ENCODE measurements around the gene ITIH1.

Gene ITIH1

DNA sequence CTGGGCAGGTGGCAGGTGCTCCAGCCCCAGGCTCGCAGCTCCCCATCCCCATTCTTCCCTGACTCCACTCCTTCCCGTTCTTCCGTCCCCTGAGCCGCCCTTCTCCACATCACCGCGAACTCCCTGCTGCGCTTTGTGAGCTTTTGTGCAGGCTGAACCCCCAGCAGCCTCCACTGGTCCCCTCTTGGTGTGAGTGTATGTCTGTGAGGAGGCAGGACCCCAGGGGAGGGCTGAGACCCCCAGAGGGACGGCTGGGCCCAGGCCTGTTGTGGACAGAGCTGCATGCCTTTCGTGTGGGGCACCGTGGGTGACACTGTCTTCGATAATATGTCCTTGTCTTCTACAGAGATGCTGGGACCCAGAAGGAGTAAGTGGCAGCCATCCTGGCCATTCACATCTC, 9.8 kb downstream of the ITIH1 start:
- no peak for DNase-seq (ENCODE audit: low read depth)
- TF ChIP-seq, protein P1, sequence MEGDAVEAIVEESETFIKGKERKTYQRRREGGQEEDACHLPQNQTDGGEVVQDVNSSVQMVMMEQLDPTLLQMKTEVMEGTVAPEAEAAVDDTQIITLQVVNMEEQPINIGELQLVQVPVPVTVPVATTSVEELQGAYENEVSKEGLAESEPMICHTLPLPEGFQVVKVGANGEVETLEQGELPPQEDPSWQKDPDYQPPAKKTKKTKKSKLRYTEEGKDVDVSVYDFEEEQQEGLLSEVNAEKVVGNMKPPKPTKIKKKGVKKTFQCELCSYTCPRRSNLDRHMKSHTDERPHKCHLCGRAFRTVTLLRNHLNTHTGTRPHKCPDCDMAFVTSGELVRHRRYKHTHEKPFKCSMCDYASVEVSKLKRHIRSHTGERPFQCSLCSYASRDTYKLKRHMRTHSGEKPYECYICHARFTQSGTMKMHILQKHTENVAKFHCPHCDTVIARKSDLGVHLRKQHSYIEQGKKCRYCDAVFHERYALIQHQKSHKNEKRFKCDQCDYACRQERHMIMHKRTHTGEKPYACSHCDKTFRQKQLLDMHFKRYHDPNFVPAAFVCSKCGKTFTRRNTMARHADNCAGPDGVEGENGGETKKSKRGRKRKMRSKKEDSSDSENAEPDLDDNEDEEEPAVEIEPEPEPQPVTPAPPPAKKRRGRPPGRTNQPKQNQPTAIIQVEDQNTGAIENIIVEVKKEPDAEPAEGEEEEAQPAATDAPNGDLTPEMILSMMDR (conservative IDR thresholded peaks at IDR 0.05; ENCODE audit: low read depth, low read length) = no peak
- no peak overlapping the region for H3K4me3 ChIP-seq (ENCODE audit: low read depth, low read length)

DNA sequence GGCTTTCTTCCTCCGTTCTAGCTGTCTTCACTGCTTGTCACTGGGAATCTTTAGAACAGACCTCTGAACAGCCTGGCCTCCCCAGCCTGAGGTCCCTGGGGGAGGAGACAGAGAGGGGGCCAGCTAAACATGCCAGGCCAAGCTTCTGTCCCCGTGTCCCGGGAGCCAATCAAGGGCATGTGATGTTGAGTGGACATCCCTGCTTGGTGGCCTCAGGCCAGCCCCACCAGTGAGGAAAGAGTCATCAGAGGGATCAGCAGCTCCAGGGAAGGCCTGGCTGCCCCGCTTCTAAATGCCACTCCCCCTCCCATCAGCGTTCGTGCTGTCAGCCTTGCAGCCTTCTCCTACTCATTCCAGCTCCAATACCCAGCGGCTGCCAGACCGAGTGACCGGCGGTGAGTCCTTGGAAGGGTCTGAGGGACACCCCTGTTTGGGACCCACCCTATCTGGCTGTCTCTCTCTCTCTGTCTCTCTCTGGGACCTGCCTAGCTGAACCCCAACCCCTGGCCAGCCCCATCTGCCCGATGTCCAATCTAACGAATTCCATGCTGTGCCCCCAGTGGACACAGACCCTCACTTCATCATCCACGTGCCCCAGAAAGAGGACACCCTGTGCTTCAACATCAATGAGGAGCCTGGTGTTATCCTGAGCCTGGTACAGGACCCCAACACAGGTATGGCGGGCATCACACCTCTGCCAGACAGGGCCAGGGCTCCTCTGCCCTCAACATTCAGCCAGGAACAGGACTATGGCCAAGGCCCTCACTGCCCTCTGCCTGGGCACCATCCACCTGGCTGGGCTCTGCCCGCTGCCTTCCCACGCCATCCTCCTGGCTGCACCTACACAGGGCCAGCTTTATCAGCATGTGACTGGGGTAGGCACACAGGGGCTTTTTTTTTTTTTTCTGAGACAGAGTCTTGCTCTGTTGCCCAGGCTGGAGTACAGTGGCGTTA, 10.6 kb downstream of the ITIH1 start:
- DNase-seq (ENCODE audit: low read depth) = no peak
- no peak overlapping the region for H3K4me3 ChIP-seq (ENCODE audit: low read depth, low read length)
- TF ChIP-seq, protein P1 (conservative IDR thresholded peaks at IDR 0.05; ENCODE audit: low read depth, low read length) = no peak

DNA sequence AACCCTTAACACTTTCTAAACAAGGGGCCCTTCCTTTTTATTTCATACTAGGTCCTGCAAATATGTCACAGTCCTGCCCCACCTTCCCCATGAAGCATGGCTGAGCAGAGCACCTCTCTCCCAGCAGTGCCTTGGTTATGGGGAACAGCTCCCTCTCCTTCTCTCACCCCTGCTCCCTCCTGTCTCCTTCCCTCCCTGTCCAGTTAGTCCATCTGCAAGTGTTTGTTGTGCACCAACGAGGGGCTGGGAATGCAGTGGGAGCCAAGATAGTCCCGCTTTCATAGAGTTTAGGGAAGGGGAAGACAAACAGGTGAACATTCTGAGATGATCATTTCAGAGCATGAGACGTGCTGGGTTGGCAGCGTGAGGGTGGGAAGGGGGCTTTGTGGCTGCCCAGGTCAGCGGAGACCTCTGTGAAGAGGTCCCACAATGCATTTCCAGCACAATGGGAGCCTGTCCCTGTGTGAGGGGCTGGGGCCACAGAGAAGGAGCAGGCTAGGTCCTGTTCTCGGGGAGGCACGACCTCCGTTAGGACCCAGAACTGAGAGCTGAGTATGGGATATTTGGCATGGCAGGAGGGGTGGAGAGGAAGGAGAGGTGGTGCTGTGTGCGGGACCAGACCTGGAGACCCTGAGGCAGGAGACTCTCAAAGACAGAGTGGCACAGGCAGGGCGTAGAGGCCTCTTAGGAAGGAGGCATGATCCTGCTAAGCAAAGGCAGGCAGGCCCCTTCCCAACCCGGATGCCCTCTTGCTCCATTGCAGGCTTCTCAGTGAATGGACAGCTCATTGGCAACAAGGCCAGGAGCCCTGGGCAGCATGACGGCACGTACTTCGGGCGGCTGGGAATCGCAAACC, 11.7 kb downstream of the ITIH1 start:
- no peak for DNase-seq (ENCODE audit: low read depth)
- TF ChIP-seq, protein P1 (conservative IDR thresholded peaks at IDR 0.05; ENCODE audit: low read depth, low read length) = no peak
- no peak overlapping the region for H3K4me3 ChIP-seq (ENCODE audit: low read depth, low read length)

DNA sequence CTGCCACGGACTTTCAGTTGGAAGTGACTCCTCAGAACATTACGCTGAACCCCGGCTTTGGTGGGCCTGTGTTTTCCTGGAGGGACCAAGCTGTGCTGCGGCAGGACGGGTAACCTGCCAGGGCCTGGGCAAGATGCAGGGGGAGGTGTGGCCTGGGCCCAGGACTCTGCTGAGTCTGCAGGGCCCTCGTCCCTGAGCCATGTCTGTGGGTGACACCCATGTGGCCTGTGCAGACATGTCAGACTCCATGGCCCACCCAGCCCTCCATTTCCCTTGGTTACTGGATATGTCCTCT, 12.3 kb downstream of the ITIH1 start:
- H3K4me3 ChIP-seq (ENCODE audit: low read depth, low read length) = no peak overlapping the region
- DNase-seq (ENCODE audit: low read depth) = no peak
- TF ChIP-seq, protein P1 (conservative IDR thresholded peaks at IDR 0.05; ENCODE audit: low read depth, low read length) = no peak

DNA sequence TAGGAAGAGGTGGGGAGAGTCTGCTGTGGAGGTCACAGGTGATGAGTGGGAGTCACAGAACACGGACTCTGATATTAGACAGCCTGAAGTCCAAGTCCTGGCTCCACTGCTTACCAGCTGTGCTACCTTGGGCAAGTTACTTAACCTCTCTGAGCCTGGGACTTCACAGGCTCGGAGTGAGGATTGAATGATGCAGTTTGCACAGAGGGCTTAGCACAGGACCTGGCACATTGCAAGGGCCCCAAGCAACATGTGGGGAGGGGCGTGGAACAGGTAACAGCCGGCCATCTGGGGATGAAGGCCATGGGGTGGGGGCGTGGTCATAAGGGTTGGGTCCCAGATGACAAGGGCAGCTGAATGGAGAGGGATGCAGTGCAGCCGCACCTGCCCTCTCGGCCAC, 12.9 kb downstream of the ITIH1 start:
- TF ChIP-seq, protein P1 (conservative IDR thresholded peaks at IDR 0.05; ENCODE audit: low read depth, low read length) = no peak
- DNase-seq (ENCODE audit: low read depth) = no peak
- H3K4me3 ChIP-seq (ENCODE audit: low read depth, low read length) = no peak overlapping the region

DNA sequence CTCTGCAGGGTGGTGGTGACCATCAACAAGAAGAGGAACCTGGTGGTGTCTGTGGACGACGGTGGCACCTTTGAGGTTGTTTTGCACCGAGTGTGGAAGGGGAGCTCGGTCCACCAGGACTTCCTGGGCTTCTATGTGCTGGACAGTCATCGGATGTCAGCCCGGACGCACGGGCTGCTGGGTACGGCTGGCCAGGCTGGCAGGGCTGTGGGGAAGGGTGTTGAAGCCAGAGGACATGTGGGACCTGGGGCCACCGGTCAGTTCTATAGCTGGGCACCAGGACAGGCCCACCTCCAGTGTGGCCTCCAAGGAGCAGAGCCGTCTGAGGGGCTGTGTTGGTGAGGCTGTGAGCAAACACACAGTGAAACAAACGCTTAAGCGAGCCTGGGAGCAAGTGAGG, 13.3 kb downstream of the ITIH1 start:
- TF ChIP-seq, protein P1 (conservative IDR thresholded peaks at IDR 0.05; ENCODE audit: low read depth, low read length) = no peak
- no peak for DNase-seq (ENCODE audit: low read depth)
- H3K4me3 ChIP-seq (ENCODE audit: low read depth, low read length) = no peak overlapping the region

Measured in choroid plexus epithelial cell (primary cell).